Measurements from ENCODE around the gene PTPRR. TPM values are rescaled to one million over a fixed set of nuclear protein-coding genes. Genes with fewer than 3 reads are reported as not detected.

Gene PTPRR
- total RNA-seq, 3 donors from 2014 or later = 16.6 to 46.9 (median 25.1) TPM

GRCh38 chr12:70648831-70649230, 271.7 kb downstream of the PTPRR start:
- no peak for TF ChIP-seq CTCF (IDR thresholded peaks at IDR 0.05)
- intact Hi-C loops (cut with DNase I, micrococcal nuclease) = no loop called here
- no peak for DNase-seq
- ATAC-seq = no peak
- H3K4me1 ChIP-seq (ENCODE audit: low read depth) = no peaks in the 10 kb centered on the region
- H3K4me3 ChIP-seq = no peak overlapping the region
- H3K36me3 ChIP-seq (ENCODE audit: low read depth) = no peaks in the 10 kb centered on the region
- no peaks in the 10 kb centered on the region for H3K9me3 ChIP-seq

GRCh38 chr12:70648191-70648590, 272.3 kb downstream of the PTPRR start:
- Histone ChIP-seq H3K9me3 (no peaks in the 10 kb centered on the region), H3K4me3 (no peak overlapping the region), H3K36me3 (ENCODE audit: low read depth) (no peaks in the 10 kb centered on the region), H3K4me1 (ENCODE audit: low read depth) (no peaks in the 10 kb centered on the region)
- DNase-seq = no peak
- intact Hi-C loops (cut with DNase I, micrococcal nuclease) = no loop called here
- no peak for TF ChIP-seq CTCF (IDR thresholded peaks at IDR 0.05)
- ATAC-seq = no peak

GRCh38 chr12:70646850-70647249, 273.7 kb downstream of the PTPRR start:
- intact Hi-C loops (cut with DNase I, micrococcal nuclease) = no loop called here
- Histone ChIP-seq H3K9me3 (no peaks in the 10 kb centered on the region), H3K4me1 (ENCODE audit: low read depth) (no peaks in the 10 kb centered on the region), H3K4me3 (no peak overlapping the region), H3K36me3 (ENCODE audit: low read depth) (no peaks in the 10 kb centered on the region)
- DNase-seq = no peak
- no peak for TF ChIP-seq CTCF (IDR thresholded peaks at IDR 0.05)
- no peak for ATAC-seq

- DNase-seq = peak in 2 of 3 donors; percentile 45 to 53
- no peak overlapping the region for H3K4me3 ChIP-seq
- H3K4me1 ChIP-seq (ENCODE audit: low read depth) = no peaks in the 10 kb centered on the region
- ATAC-seq = peak; percentile 98
- intact Hi-C loops (cut with DNase I, micrococcal nuclease) = no loop called here
- no peaks in the 10 kb centered on the region for H3K9me3 ChIP-seq
- H3K36me3 ChIP-seq (ENCODE audit: low read depth) = no peaks in the 10 kb centered on the region
- TF ChIP-seq CTCF (IDR thresholded peaks at IDR 0.05) = no peak
Measured at GRCh38 chr12:70645494-70646317, 274.8 kb downstream of the PTPRR start.

GRCh38 chr12:70644861-70645260, 275.7 kb downstream of the PTPRR start:
- ATAC-seq (no peak), DNase-seq (no peak)
- Histone ChIP-seq H3K9me3 (no peaks in the 10 kb centered on the region), H3K4me1 (ENCODE audit: low read depth) (no peaks in the 10 kb centered on the region), H3K4me3 (no peak overlapping the region), H3K36me3 (ENCODE audit: low read depth) (no peaks in the 10 kb centered on the region)
- intact Hi-C loops (cut with DNase I, micrococcal nuclease) = no loop called here
- no peak for TF ChIP-seq CTCF (IDR thresholded peaks at IDR 0.05)
